A549 treated with CpdA at 1 μM for 4 hours (cell line): ENCODE results near the gene TAGLN3. TPM values are rescaled to one million over a fixed set of nuclear protein-coding genes. Genes with fewer than 3 reads are reported as not detected.

Experiments
- total RNA-seq: library from RNA; stranded (reverse); fragments of 200-300 nt; extraction: Qiagen RNA extraction; gene quantifications from 5 replicates; pipeline ENCODE4 v1.2.3, GENCODE V29; 2022; ENCODE audit warnings: low read depth

The TAGLN3 gene
- not detected in 5 replicates for total RNA-seq

DNA sequence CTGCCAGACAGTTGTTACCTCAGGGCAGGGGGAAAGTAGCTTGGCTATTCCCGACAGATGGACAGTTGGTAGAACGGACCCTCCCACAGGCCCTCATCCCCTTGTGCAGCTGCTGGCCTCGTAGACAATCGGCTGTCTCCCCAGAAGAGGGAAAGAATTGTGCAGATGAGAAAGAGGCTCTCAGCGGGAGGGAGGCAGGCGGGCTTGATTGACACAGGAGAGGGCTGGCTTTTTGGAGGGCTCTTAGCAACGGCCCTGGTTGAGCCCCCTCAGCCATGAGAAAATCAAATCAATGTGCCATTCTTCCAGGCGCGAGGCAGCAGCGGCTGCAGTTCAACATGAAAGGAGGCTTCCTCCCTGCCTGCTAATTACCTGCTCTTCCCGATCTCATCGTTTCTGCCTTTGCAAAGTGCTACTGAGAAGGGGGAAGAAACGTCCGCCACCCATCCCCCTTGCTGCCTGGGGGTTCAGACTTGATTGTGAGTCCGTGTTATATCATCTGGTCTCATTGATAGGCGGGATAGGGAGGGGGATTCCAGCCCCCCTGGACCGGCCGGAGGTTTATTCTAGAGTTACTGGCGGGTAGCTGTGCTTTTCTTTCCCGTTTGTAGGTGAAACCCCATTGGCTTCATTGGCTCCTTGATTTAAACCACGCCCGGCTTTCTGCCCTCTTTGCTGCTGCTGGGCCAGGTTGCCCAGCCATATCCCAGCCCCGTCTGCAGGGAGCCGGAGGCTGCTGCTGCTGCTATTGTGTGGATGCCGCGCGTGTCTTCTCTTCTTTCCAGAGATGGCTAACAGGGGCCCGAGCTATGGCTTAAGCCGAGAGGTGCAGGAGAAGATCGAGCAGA lies at the start of gene TAGLN3:
Gene TAGLN3 (plus strand): TSS at position 287 of the 848 bp plus-strand sequence. CDS start 501 bp downstream, at position 788.

GRCh38 chr3:111978583-111979433 lies 19.9 kb upstream of the TAGLN3 start, which contains the start of gene ABHD10:
Gene ABHD10 (plus strand): TSS chr3:111979026. CDS start chr3:111979062, 36 bp downstream.

GRCh38 chr3:112034436-112034835 lies 35.7 kb downstream of the TAGLN3 start, which contains the start of gene TMPRSS7:
Gene TMPRSS7 (plus strand): TSS chr3:112034736. CDS start chr3:112034846, 110 bp downstream.

Other genes starting within 250 kb of the TAGLN3 start
- 16.3 to 27.0 TPM (median 25.5 TPM) in 5 replicates for gene PHLDB2, start 139.7 kb upstream of the TAGLN3 start, total RNA-seq
- 19.8 to 27.1 TPM (median 22.4 TPM) in 5 replicates for gene ABHD10, start 19.9 kb upstream of the TAGLN3 start, total RNA-seq
- 0.05 to 0.08 TPM (median 0.07 TPM) in 3 of 5 replicates, not detected in the others for gene TMPRSS7, start 35.8 kb downstream of the TAGLN3 start, total RNA-seq
- gene C3orf52, start 87.5 kb downstream of the TAGLN3 start, total RNA-seq, result 11.5 to 16.0 TPM (median 13.8 TPM) in 5 replicates
- not detected in 5 replicates for gene GCSAM, start 134.3 kb downstream of the TAGLN3 start, total RNA-seq